HK-2 (cell line): ENCODE data around the gene NMT1.

ENCODE experiments used
- DNase-seq: peaks from one replicate; pipeline ENCODE4 v3.0.0-alpha.2; 2018; ENCODE audit not compliant: unreplicated experiment

NMT1 gene

GRCh38 chr17:45077643-45078042 is 16.5 kb downstream of the NMT1 start:
- DNase-seq = no peak

- DNase-seq = no peak
Measured at GRCh38 chr17:45081047-45081703, 20.1 kb downstream of the NMT1 start.

GRCh38 chr17:45086391-45086790 is 25.3 kb downstream of the NMT1 start:
- no peak for DNase-seq

GRCh38 chr17:45086865-45087503 is 25.9 kb downstream of the NMT1 start:
- DNase-seq = no peak

GRCh38 chr17:45087504-45087975 is 26.4 kb downstream of the NMT1 start:
- DNase-seq = no peak

GRCh38 chr17:45087978-45088377 is 26.9 kb downstream of the NMT1 start:
- DNase-seq = no peak

- DNase-seq = no peak
Measured at GRCh38 chr17:45088741-45089140, 27.6 kb downstream of the NMT1 start.

GRCh38 chr17:45090711-45091110 is 29.6 kb downstream of the NMT1 start:
- no peak for DNase-seq

GRCh38 chr17:45091778-45092425 is 30.8 kb downstream of the NMT1 start:
- no peak for DNase-seq

GRCh38 chr17:45092911-45093430 is 31.9 kb downstream of the NMT1 start:
- peak; percentile 86 for DNase-seq

- DNase-seq = no peak
Measured at GRCh38 chr17:45093444-45094110, 32.5 kb downstream of the NMT1 start.

- no peak for DNase-seq
Measured at GRCh38 chr17:45096141-45096540, 35.0 kb downstream of the NMT1 start.

GRCh38 chr17:45096926-45097325 is 35.8 kb downstream of the NMT1 start:
- no peak for DNase-seq

GRCh38 chr17:45098081-45098868 is 37.2 kb downstream of the NMT1 start:
- no peak for DNase-seq

GRCh38 chr17:45098869-45099616 is 37.9 kb downstream of the NMT1 start:
- peak; percentile 69 for DNase-seq

- no peak for DNase-seq
Measured at GRCh38 chr17:45101546-45101882, 40.4 kb downstream of the NMT1 start.

- no peak for DNase-seq
Measured at GRCh38 chr17:45101883-45102811, 41.0 kb downstream of the NMT1 start.

- DNase-seq = no peak
Measured at GRCh38 chr17:45102856-45103255, 41.7 kb downstream of the NMT1 start.

- no peak for DNase-seq
Measured at GRCh38 chr17:45103269-45103795, 42.2 kb downstream of the NMT1 start.
